Measurements from ENCODE around the gene SSB.

The SSB gene

GRCh38 chr2:169782513-169782912 lies 16.2 kb upstream of the SSB start:
- no peak for TF ChIP-seq EZH2phosphoT487 (IDR thresholded peaks at IDR 0.05; ENCODE audit: low read depth)
- TF ChIP-seq, protein P1, sequence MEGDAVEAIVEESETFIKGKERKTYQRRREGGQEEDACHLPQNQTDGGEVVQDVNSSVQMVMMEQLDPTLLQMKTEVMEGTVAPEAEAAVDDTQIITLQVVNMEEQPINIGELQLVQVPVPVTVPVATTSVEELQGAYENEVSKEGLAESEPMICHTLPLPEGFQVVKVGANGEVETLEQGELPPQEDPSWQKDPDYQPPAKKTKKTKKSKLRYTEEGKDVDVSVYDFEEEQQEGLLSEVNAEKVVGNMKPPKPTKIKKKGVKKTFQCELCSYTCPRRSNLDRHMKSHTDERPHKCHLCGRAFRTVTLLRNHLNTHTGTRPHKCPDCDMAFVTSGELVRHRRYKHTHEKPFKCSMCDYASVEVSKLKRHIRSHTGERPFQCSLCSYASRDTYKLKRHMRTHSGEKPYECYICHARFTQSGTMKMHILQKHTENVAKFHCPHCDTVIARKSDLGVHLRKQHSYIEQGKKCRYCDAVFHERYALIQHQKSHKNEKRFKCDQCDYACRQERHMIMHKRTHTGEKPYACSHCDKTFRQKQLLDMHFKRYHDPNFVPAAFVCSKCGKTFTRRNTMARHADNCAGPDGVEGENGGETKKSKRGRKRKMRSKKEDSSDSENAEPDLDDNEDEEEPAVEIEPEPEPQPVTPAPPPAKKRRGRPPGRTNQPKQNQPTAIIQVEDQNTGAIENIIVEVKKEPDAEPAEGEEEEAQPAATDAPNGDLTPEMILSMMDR (IDR thresholded peaks at IDR 0.05; ENCODE audit: low read depth, low read length), result no peak
- Histone ChIP-seq H4K20me1 (ENCODE audit: insufficient read depth, low read length) (no peaks in the 10 kb centered on the region), H3K36me3 (replicated peaks; ENCODE audit: low read depth, low read length) (no peaks in the 10 kb centered on the region), H3K4me1 (ENCODE audit: low read length) (no peaks in the 10 kb centered on the region), H3K4me2 (ENCODE audit: low read length) (no peak overlapping the region), H3K27ac (ENCODE audit: low read length) (no peak overlapping the region), H3K9me3 (ENCODE audit: insufficient read depth, low read length) (no peaks in the 10 kb centered on the region), H3K79me2 (ENCODE audit: low read length) (no peaks in the 10 kb centered on the region), H2AFZ (ENCODE audit: low read depth, low read length) (no peak overlapping the region), H3K9ac (ENCODE audit: low read length) (no peak overlapping the region), H3K4me3 (ENCODE audit: low read length) (no peak overlapping the region), H3K27me3 (ENCODE audit: low read depth, low read length) (no peaks in the 10 kb centered on the region)

DNA sequence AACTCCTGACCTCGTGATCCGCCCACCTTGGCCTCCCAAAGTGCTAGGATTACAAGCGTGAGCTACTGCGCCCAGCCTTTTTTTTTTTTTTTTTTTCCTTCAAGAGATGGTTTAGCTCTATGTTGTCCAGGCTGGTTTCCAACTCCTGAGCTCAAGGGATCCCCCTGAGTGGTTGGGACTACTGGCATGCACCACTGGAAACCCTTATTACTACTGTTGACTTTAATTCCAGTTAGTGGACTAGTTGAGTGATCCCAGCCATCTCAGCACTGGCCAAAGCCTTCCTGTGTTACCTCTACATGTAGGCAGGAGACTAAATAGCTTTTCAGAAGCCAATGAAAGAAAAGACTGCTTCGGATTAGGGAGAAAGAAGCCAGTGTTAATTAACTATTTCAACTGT lies 8.1 kb upstream of the SSB start:
- no peak overlapping the region for H3K4me3 ChIP-seq (ENCODE audit: low read length)
- TF ChIP-seq, protein P1 (IDR thresholded peaks at IDR 0.05; ENCODE audit: low read depth, low read length), result no peak
- no peak for TF ChIP-seq EZH2phosphoT487 (IDR thresholded peaks at IDR 0.05; ENCODE audit: low read depth)
- H3K27ac ChIP-seq (ENCODE audit: low read length), result no peak overlapping the region
- no peaks in the 10 kb centered on the region for H3K79me2 ChIP-seq (ENCODE audit: low read length)
- H3K27me3 ChIP-seq (ENCODE audit: low read depth, low read length), result no peaks in the 10 kb centered on the region
- H2AFZ ChIP-seq (ENCODE audit: low read depth, low read length), result no peak overlapping the region
- no peaks in the 10 kb centered on the region for H3K4me1 ChIP-seq (ENCODE audit: low read length)
- no peaks in the 10 kb centered on the region for H4K20me1 ChIP-seq (ENCODE audit: insufficient read depth, low read length)
- H3K9ac ChIP-seq (ENCODE audit: low read length), result no peak overlapping the region
- no peak overlapping the region for H3K4me2 ChIP-seq (ENCODE audit: low read length)
- H3K9me3 ChIP-seq (ENCODE audit: insufficient read depth, low read length), result no peaks in the 10 kb centered on the region
- no peaks in the 10 kb centered on the region for H3K36me3 ChIP-seq (replicated peaks; ENCODE audit: low read depth, low read length)

- Histone ChIP-seq H3K4me3 (ENCODE audit: low read length) (no peak overlapping the region), H4K20me1 (ENCODE audit: insufficient read depth, low read length) (no peaks in the 10 kb centered on the region), H3K9me3 (ENCODE audit: insufficient read depth, low read length) (no peaks in the 10 kb centered on the region), H2AFZ (ENCODE audit: low read depth, low read length) (no peak overlapping the region), H3K36me3 (replicated peaks; ENCODE audit: low read depth, low read length) (no peaks in the 10 kb centered on the region), H3K4me1 (ENCODE audit: low read length) (peaks cover 8% of the 10 kb centered on the region), H3K4me2 (ENCODE audit: low read length) (no peak overlapping the region), H3K27me3 (ENCODE audit: low read depth, low read length) (no peaks in the 10 kb centered on the region), H3K27ac (ENCODE audit: low read length) (no peak overlapping the region), H3K9ac (ENCODE audit: low read length) (no peak overlapping the region), H3K79me2 (ENCODE audit: low read length) (peaks cover 14% of the 10 kb centered on the region)
- TF ChIP-seq, protein P1 (IDR thresholded peaks at IDR 0.05; ENCODE audit: low read depth, low read length), result no peak
Measured at GRCh38 chr2:169795181-169795580, 3.5 kb upstream of the SSB start.

GRCh38 chr2:169796441-169796840 lies 2.2 kb upstream of the SSB start:
- Histone ChIP-seq H3K4me1 (ENCODE audit: low read length) (peaks cover 13% of the 10 kb centered on the region), H3K4me3 (ENCODE audit: low read length) (no peak overlapping the region), H3K27ac (ENCODE audit: low read length) (no peak overlapping the region), H3K4me2 (ENCODE audit: low read length) (no peak overlapping the region), H3K9me3 (ENCODE audit: insufficient read depth, low read length) (no peaks in the 10 kb centered on the region), H3K36me3 (replicated peaks; ENCODE audit: low read depth, low read length) (peaks cover 5% of the 10 kb centered on the region), H3K27me3 (ENCODE audit: low read depth, low read length) (no peaks in the 10 kb centered on the region), H3K79me2 (ENCODE audit: low read length) (peaks cover 27% of the 10 kb centered on the region), H2AFZ (ENCODE audit: low read depth, low read length) (no peak overlapping the region), H3K9ac (ENCODE audit: low read length) (no peak overlapping the region), H4K20me1 (ENCODE audit: insufficient read depth, low read length) (no peaks in the 10 kb centered on the region)
- TF ChIP-seq EZH2phosphoT487 (IDR thresholded peaks at IDR 0.05; ENCODE audit: low read depth), result no peak
- TF ChIP-seq, protein P1 (IDR thresholded peaks at IDR 0.05; ENCODE audit: low read depth, low read length), result no peak

Measured in OCI-LY3 (cell line).